Liver (tissue), 9 donors: ENCODE measurements around the gene CFAP73. TPM values are rescaled to one million over a fixed set of nuclear protein-coding genes. Genes with fewer than 3 reads are reported as not detected.

ENCODE experiments used
- DNase-seq: peaks from one replicate; pipeline ENCODE4 v3.0.0-alpha.2; 2017; ENCODE audit warnings: low spot score
- H3K27ac ChIP-seq, 2 donors: one replicate each; pipeline ENCODE4 v1.7.0; 2013; ENCODE audit warnings: inconsistent platforms in 2 of 2, low read length in 2 of 2, control low read depth in 1 of 2, low read depth in 1 of 2, mild to moderate bottlenecking in 1 of 2
- H3K27me3 ChIP-seq, 4 donors: one replicate each; pipeline versions ENCODE4 v1.6.1 to v1.7.0; 2013; ENCODE audit warnings: low read length in 3 of 4, inconsistent platforms in 1 of 4, mild to moderate bottlenecking in 1 of 4, moderate library complexity in 1 of 4; ENCODE audit not compliant: control insufficient read depth in 4 of 4, insufficient read depth in 4 of 4
- H3K36me3 ChIP-seq, 4 donors: one replicate each; pipeline versions ENCODE4 v1.6.1 to v1.7.0; 2013; ENCODE audit warnings: low read length in 3 of 4, mild to moderate bottlenecking in 3 of 4, low read depth in 1 of 4, moderate library complexity in 1 of 4; ENCODE audit not compliant: control insufficient read depth in 4 of 4, insufficient read depth in 3 of 4
- H3K4me1 ChIP-seq, 4 donors: one replicate each; pipeline versions ENCODE4 v1.6.1 to v1.7.0; 2013; ENCODE audit warnings: low read length in 3 of 4, mild to moderate bottlenecking in 3 of 4, moderate library complexity in 1 of 4; ENCODE audit not compliant: control insufficient read depth in 4 of 4, insufficient read depth in 4 of 4
- H3K4me3 ChIP-seq, 3 donors: one replicate each; pipeline versions ENCODE4 v1.6.1 to v1.7.0; 2013; ENCODE audit warnings: low read length in 3 of 3, control low read depth in 1 of 3, low read depth in 1 of 3, mild to moderate bottlenecking in 1 of 3
- H3K9ac ChIP-seq, 2 donors: one replicate each; pipeline ENCODE4 v1.7.0; 2013; ENCODE audit warnings: low read length in 2 of 2, mild to moderate bottlenecking in 2 of 2, moderate library complexity in 2 of 2, control low read depth in 1 of 2, low read depth in 1 of 2
- H3K9me3 ChIP-seq, 4 donors: one replicate each; pipeline versions ENCODE4 v1.6.1 to v1.7.0; 2013; ENCODE audit warnings: low read length in 3 of 4; ENCODE audit not compliant: control insufficient read depth in 4 of 4
- EGR1 ChIP-seq, 2 donors: IDR thresholded peaks; 2 replicates each; pipeline ENCODE4 v1.6.1; 2016 to 2018; ENCODE audit warnings: antibody characterized with exemption in 2 of 2, low read depth in 2 of 2
- FOXA1 ChIP-seq: IDR thresholded peaks from 2 replicates; pipeline ENCODE4 v1.6.1; 2016; ENCODE audit warnings: antibody characterized with exemption
- FOXA2 ChIP-seq: IDR thresholded peaks from 2 replicates; pipeline ENCODE4 v1.6.1; 2016; ENCODE audit warnings: antibody characterized with exemption
- GABPA ChIP-seq, 2 donors: IDR thresholded peaks in 1 of 2; conservative IDR thresholded peaks in 1 of 2; 2 replicates each; pipeline ENCODE4 v1.6.1; 2016; ENCODE audit warnings: antibody characterized with exemption in 2 of 2, mild to moderate bottlenecking in 1 of 2, moderate library complexity in 1 of 2
- HNF4A ChIP-seq, 2 donors: conservative IDR thresholded peaks; 2 replicates each; pipeline ENCODE4 v1.6.1; 2016; ENCODE audit warnings: antibody characterized with exemption in 2 of 2, mild to moderate bottlenecking in 2 of 2
- HNF4G ChIP-seq: IDR thresholded peaks from 2 replicates; pipeline ENCODE4 v1.6.1; 2016; ENCODE audit warnings: antibody characterized with exemption
- JUND ChIP-seq, 2 donors: IDR thresholded peaks; 2 replicates each; pipeline ENCODE4 v1.6.1; 2016; ENCODE audit warnings: antibody characterized with exemption in 2 of 2
- NR2F2 ChIP-seq: IDR thresholded peaks from 2 replicates; pipeline ENCODE4 v1.6.1; 2016; ENCODE audit warnings: antibody characterized with exemption
- RAD21 ChIP-seq, 2 donors: IDR thresholded peaks; 2 replicates each; pipeline ENCODE4 v1.6.1; 2016; ENCODE audit warnings: antibody characterized with exemption in 2 of 2, mild to moderate bottlenecking in 2 of 2
- RXRA ChIP-seq, 2 donors: IDR thresholded peaks; 2 replicates each; pipeline ENCODE4 v1.6.1; 2017 to 2018; ENCODE audit warnings: antibody characterized with exemption in 2 of 2, mild to moderate bottlenecking in 1 of 2
- SP1 ChIP-seq: IDR thresholded peaks from 2 replicates; pipeline ENCODE4 v1.6.1; 2018; ENCODE audit warnings: antibody characterized with exemption, mild to moderate bottlenecking
- TAF1 ChIP-seq: conservative IDR thresholded peaks from 2 replicates; pipeline ENCODE4 v1.6.1; 2016; ENCODE audit warnings: antibody characterized with exemption, mild to moderate bottlenecking
- YY1 ChIP-seq: IDR thresholded peaks from 2 replicates; pipeline ENCODE4 v1.6.1; 2016; ENCODE audit warnings: antibody characterized with exemption, mild to moderate bottlenecking
- WGBS: extraction: QIAGEN DNeasy Blood & Tissue Kit; methylation state at CpG from one replicate; pipeline ENCODE4 v1.1.7; 2013; 5-methylcytosine and 5-hydroxymethylcytosine counted together
- polyA plus RNA-seq, 2 donors: library from polyadenylated mRNA; stranded (reverse) in 1 of 2; unstranded in 1 of 2; fragments of 200-250 nt in 1 of 2; fragments of >200 nt in 1 of 2; fragmentation: Nextera tagmentation in 1 of 2; extraction: Ambion mirVana in 1 of 2; gene quantifications; one replicate each; pipeline versions ENCODE4 v1.2.1 to v1.2.3, GENCODE V29; 2013 to 2015
- total RNA-seq, 2 donors: library from RNA; depleted of rRNA; stranded (reverse); fragments of >200 nt; gene quantifications; one replicate each; pipeline ENCODE4 v1.2.3, GENCODE V29; 2014
- TF ChIP-seq, protein P1 (sequence below): IDR thresholded peaks from 2 replicates; pipeline ENCODE4 v1.6.1; 2016; ENCODE audit warnings: antibody characterized with exemption
- TF ChIP-seq, protein P2 (sequence below): fragments of 150-350 bp; IDR thresholded peaks from 2 replicates; pipeline ENCODE4 v1.5.1; 2017; ENCODE audit warnings: improper control_type of control experiment, low read depth, low read length; ENCODE audit not compliant: missing input control
- TF ChIP-seq, protein P3 (sequence below): IDR thresholded peaks from 2 replicates; pipeline ENCODE4 v1.6.1; 2016; ENCODE audit warnings: antibody characterized with exemption
- TF ChIP-seq, protein P4 (sequence below): IDR thresholded peaks from 2 replicates; pipeline ENCODE4 v1.6.1; 2016; ENCODE audit warnings: antibody characterized with exemption, mild to moderate bottlenecking
- donor health status: healthy.
- donor health status: healthy.
- donor health status: healthy.
- donor health status: healthy.
- donor health status: healthy.

The CFAP73 gene
- total and polyA plus RNA-seq, 4 donors: 0.18 to 0.19 TPM; not detected in 2

DNA sequence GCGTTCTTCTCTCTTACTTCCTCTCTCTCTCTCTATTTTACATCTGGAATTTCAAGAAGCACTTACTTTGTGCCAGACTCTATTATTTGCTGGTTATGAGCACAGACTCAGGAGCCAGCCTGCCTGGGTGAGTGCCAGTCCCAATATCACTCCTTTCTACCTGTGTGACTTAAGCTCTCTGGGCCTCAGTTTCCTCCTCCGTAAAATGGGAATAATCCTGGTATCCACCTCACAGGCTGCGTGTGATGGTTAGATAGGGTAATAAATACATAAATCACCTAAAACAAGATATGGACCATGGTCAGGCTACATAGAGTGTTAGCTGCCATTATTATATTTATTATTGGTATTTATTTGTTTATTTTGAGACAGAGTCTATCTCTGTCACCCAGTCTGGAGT, 38.3 kb upstream of the CFAP73 start:
- no peak overlapping the region for H3K27ac ChIP-seq
- H3K27me3 ChIP-seq: no peaks in the 10 kb centered on the region
- no peak overlapping the region for H3K9ac ChIP-seq
- 88% methylated on average over 3 of the region's 3 CpGs for WGBS
- H3K9me3 ChIP-seq: no peaks in the 10 kb centered on the region
- no peaks in the 10 kb centered on the region for H3K4me1 ChIP-seq
- no peak overlapping the region for H3K4me3 ChIP-seq
- TF ChIP-seq, protein P1, sequence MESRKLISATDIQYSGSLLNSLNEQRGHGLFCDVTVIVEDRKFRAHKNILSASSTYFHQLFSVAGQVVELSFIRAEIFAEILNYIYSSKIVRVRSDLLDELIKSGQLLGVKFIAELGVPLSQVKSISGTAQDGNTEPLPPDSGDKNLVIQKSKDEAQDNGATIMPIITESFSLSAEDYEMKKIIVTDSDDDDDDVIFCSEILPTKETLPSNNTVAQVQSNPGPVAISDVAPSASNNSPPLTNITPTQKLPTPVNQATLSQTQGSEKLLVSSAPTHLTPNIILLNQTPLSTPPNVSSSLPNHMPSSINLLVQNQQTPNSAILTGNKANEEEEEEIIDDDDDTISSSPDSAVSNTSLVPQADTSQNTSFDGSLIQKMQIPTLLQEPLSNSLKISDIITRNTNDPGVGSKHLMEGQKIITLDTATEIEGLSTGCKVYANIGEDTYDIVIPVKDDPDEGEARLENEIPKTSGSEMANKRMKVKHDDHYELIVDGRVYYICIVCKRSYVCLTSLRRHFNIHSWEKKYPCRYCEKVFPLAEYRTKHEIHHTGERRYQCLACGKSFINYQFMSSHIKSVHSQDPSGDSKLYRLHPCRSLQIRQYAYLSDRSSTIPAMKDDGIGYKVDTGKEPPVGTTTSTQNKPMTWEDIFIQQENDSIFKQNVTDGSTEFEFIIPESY: no peak
- TF ChIP-seq GABPA (IDR thresholded peaks at IDR 0.05 in 1 of 2, conservative IDR thresholded peaks at IDR 0.05 in 1 of 2) (no peak), YY1 (no peak)
- TF ChIP-seq, protein P2, sequence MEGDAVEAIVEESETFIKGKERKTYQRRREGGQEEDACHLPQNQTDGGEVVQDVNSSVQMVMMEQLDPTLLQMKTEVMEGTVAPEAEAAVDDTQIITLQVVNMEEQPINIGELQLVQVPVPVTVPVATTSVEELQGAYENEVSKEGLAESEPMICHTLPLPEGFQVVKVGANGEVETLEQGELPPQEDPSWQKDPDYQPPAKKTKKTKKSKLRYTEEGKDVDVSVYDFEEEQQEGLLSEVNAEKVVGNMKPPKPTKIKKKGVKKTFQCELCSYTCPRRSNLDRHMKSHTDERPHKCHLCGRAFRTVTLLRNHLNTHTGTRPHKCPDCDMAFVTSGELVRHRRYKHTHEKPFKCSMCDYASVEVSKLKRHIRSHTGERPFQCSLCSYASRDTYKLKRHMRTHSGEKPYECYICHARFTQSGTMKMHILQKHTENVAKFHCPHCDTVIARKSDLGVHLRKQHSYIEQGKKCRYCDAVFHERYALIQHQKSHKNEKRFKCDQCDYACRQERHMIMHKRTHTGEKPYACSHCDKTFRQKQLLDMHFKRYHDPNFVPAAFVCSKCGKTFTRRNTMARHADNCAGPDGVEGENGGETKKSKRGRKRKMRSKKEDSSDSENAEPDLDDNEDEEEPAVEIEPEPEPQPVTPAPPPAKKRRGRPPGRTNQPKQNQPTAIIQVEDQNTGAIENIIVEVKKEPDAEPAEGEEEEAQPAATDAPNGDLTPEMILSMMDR: no peak
- TF ChIP-seq, protein P3, sequence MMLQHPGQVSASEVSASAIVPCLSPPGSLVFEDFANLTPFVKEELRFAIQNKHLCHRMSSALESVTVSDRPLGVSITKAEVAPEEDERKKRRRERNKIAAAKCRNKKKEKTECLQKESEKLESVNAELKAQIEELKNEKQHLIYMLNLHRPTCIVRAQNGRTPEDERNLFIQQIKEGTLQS: no peak
- no peaks in the 10 kb centered on the region for H3K36me3 ChIP-seq
- no peak for DNase-seq

DNA sequence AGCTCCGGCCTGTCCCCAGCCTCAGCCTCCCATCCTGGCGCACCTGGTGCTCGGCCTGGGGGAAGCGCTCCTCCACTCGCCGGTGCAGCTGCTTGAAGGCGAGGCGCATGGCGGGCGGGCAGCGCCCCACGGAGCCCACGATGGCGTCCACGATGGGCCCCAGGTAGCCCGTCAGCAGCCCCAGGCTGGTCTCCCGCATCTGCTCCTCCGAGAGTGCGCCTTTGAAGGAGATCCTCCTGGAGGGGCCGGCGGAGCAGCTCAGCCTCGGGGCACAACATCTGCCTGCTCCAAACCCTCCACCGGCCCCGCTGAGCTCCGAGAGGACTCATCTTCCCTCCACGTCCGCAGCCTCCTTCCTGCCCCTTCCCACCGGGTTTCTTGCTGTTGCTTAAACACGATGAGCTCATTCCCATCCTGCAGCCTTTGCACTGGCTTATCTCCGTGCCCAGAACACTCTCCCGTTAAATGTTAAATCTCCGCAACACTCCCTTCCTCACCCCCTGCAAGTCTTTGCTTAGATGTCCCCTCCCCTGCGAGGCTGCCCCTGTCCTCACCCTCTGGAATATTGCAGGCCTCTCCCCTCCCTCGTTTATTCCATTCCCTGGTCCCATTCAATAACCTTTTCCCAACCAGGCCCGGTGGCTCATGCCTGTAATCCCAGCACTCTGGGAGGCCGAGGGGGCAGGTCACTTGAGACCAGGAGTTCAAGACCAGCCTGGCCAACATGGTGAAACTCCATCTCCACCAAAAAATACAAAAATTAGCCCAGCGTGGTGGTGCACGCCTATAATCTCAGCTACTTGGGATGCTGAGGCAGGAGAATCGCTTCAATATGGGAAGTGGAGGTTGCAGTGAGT, 37.3 kb upstream of the CFAP73 start:
- 77% methylated on average over 39 of the region's 39 CpGs for WGBS
- no peaks in the 10 kb centered on the region for H3K9me3 ChIP-seq

More for the DNA sequence above, 37.3 kb upstream of the CFAP73 start:
- no peak for TF ChIP-seq JUND (IDR thresholded peaks at IDR 0.05)
- TF ChIP-seq, protein P3: no peak
- no peak for TF ChIP-seq NR2F2
- TF ChIP-seq RXRA (IDR thresholded peaks at IDR 0.05): no peak
- TF ChIP-seq FOXA1: no peak
- no peak for TF ChIP-seq EGR1 (IDR thresholded peaks at IDR 0.05; ENCODE audit: low read depth in 2 of 2)
- TF ChIP-seq, protein P2: no peak
- TF ChIP-seq, protein P4, sequence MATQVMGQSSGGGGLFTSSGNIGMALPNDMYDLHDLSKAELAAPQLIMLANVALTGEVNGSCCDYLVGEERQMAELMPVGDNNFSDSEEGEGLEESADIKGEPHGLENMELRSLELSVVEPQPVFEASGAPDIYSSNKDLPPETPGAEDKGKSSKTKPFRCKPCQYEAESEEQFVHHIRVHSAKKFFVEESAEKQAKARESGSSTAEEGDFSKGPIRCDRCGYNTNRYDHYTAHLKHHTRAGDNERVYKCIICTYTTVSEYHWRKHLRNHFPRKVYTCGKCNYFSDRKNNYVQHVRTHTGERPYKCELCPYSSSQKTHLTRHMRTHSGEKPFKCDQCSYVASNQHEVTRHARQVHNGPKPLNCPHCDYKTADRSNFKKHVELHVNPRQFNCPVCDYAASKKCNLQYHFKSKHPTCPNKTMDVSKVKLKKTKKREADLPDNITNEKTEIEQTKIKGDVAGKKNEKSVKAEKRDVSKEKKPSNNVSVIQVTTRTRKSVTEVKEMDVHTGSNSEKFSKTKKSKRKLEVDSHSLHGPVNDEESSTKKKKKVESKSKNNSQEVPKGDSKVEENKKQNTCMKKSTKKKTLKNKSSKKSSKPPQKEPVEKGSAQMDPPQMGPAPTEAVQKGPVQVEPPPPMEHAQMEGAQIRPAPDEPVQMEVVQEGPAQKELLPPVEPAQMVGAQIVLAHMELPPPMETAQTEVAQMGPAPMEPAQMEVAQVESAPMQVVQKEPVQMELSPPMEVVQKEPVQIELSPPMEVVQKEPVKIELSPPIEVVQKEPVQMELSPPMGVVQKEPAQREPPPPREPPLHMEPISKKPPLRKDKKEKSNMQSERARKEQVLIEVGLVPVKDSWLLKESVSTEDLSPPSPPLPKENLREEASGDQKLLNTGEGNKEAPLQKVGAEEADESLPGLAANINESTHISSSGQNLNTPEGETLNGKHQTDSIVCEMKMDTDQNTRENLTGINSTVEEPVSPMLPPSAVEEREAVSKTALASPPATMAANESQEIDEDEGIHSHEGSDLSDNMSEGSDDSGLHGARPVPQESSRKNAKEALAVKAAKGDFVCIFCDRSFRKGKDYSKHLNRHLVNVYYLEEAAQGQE: no peak
- no peak for TF ChIP-seq GABPA (IDR thresholded peaks at IDR 0.05 in 1 of 2, conservative IDR thresholded peaks at IDR 0.05 in 1 of 2)
- TF ChIP-seq HNF4G: no peak
- TF ChIP-seq, protein P1: no peak
- no peak for TF ChIP-seq RAD21 (IDR thresholded peaks at IDR 0.05)
- no peak for TF ChIP-seq SP1
- no peak for TF ChIP-seq HNF4A (conservative IDR thresholded peaks at IDR 0.05)
- TF ChIP-seq YY1: no peak
- no peak for TF ChIP-seq TAF1
- no peak for TF ChIP-seq FOXA2
- H3K4me1 ChIP-seq: no peaks in the 10 kb centered on the region
- DNase-seq: no peak
- no peak overlapping the region for H3K9ac ChIP-seq
- no peaks in the 10 kb centered on the region for H3K36me3 ChIP-seq
- H3K27me3 ChIP-seq: no peaks in the 10 kb centered on the region
- no peak overlapping the region for H3K4me3 ChIP-seq
- no peak overlapping the region for H3K27ac ChIP-seq
